Measurements from ENCODE around the gene C22orf23. TPM values are rescaled to one million over a fixed set of nuclear protein-coding genes. Genes with fewer than 3 reads are reported as not detected.
A peak's percentile ranks its signal among the peaks of the same experiment; 100 is the strongest.

C22orf23 gene
- polyA plus RNA-seq, 2 of the 4 experiments (the other 2 are of a cell fraction): 0.26 to 0.52 TPM

- Histone ChIP-seq H3K9me3 (no peaks in the 10 kb centered on the region), H3K4me1 (peaks cover 14% of the 10 kb centered on the region), H3K4me2 (no peak overlapping the region), H3K27ac (no peak overlapping the region), H3K4me3 (no peak overlapping the region)
- POLR2A ChIA-PET: interaction anchor here (1.4 kb wide), 1 partner anchor 25 kb away, joined by 5 read pairs; the partner anchor contains the start of gene MICALL1
- 95% methylated on average over 1 of the region's 2 CpGs for WGBS (ENCODE audit: missing lambda C conversion rate)
- ATAC-seq (no peak; a peak in 1 of 6 replicates), DNase-seq (ENCODE audit: low read depth in 1 of 2, low spot score in 1 of 2) (no peak), FAIRE-seq (no peak)
- CTCF ChIA-PET: interaction anchor here (0.9 to 4.0 kb wide), 10 partner anchors 14 to 113 kb away, joined by 3 to 20 read pairs (median 6); partner anchors contain the start of gene MICALL1
- TF ChIP-seq RAD21 (conservative IDR thresholded peaks at IDR 0.05 in 1 of 2, IDR thresholded peaks at IDR 0.05 in 1 of 2) (no peak), REST (IDR thresholded peaks at IDR 0.05) (no peak), ZSCAN20 (CRISPR knock-in tag; IDR thresholded peaks at IDR 0.05) (no peak), RNF2 (IDR thresholded peaks at IDR 0.05; ENCODE audit: borderline replicate concordance, low read depth) (no peak), TP53 (CRISPR knock-in tag; IDR thresholded peaks at IDR 0.05) (no peak), NPAS2 (CRISPR knock-in tag; IDR thresholded peaks at IDR 0.05; ENCODE audit: borderline replicate concordance) (no peak), CBX2 (IDR thresholded peaks at IDR 0.05; ENCODE audit: borderline replicate concordance, low read depth) (no peak), JUNB (IDR thresholded peaks at IDR 0.05) (no peak), EHF (CRISPR knock-in tag; IDR thresholded peaks at IDR 0.05) (no peak)
Measured at GRCh38 chr22:37930952-37931440, 22.4 kb downstream of the C22orf23 start.

GRCh38 chr22:37930270-37930951 lies 23.0 kb downstream of the C22orf23 start:
- FAIRE-seq: no peak
- ChIA-PET CTCF (interaction anchor here (0.6 to 4.0 kb wide), 10 partner anchors 13 to 116 kb away, joined by 3 to 20 read pairs (median 6); partner anchors contain the start of gene MICALL1), POLR2A (interaction anchor here (1.4 kb wide), 1 partner anchor 25 kb away, joined by 5 read pairs; the partner anchor contains the start of gene MICALL1)
- Histone ChIP-seq H3K27ac (no peak overlapping the region), H3K4me1 (peaks cover 14% of the 10 kb centered on the region), H3K9me3 (no peaks in the 10 kb centered on the region), H3K4me2 (no peak overlapping the region), H3K4me3 (no peak overlapping the region)
- TF ChIP-seq CHD4 (IDR thresholded peaks at IDR 0.05; ENCODE audit: borderline replicate concordance) (no peak), REST (IDR thresholded peaks at IDR 0.05) (no peak), TFCP2L1 (CRISPR knock-in tag; IDR thresholded peaks at IDR 0.05) (no peak), RARB (CRISPR knock-in tag; IDR thresholded peaks at IDR 0.05) (no peak), ZFP36 (IDR thresholded peaks at IDR 0.05; ENCODE audit: borderline replicate concordance, partially characterized antibody) (peak; percentile 72), FOSL2 (IDR thresholded peaks at IDR 0.05) (no peak), FOSL2 (CRISPR knock-in tag; IDR thresholded peaks at IDR 0.05) (no peak), TP53 (CRISPR knock-in tag; IDR thresholded peaks at IDR 0.05) (no peak), NR3C1 (IDR thresholded peaks at IDR 0.05) (no peak), KDM1A (IDR thresholded peaks at IDR 0.05; ENCODE audit: low read depth) (no peak), GATA3 (IDR thresholded peaks at IDR 0.05; ENCODE audit: borderline replicate concordance) (no peak)
- TF ChIP-seq, protein P1, sequence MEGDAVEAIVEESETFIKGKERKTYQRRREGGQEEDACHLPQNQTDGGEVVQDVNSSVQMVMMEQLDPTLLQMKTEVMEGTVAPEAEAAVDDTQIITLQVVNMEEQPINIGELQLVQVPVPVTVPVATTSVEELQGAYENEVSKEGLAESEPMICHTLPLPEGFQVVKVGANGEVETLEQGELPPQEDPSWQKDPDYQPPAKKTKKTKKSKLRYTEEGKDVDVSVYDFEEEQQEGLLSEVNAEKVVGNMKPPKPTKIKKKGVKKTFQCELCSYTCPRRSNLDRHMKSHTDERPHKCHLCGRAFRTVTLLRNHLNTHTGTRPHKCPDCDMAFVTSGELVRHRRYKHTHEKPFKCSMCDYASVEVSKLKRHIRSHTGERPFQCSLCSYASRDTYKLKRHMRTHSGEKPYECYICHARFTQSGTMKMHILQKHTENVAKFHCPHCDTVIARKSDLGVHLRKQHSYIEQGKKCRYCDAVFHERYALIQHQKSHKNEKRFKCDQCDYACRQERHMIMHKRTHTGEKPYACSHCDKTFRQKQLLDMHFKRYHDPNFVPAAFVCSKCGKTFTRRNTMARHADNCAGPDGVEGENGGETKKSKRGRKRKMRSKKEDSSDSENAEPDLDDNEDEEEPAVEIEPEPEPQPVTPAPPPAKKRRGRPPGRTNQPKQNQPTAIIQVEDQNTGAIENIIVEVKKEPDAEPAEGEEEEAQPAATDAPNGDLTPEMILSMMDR (IDR thresholded peaks at IDR 0.05): peak; percentile 37
- TF ChIP-seq, protein P2, sequence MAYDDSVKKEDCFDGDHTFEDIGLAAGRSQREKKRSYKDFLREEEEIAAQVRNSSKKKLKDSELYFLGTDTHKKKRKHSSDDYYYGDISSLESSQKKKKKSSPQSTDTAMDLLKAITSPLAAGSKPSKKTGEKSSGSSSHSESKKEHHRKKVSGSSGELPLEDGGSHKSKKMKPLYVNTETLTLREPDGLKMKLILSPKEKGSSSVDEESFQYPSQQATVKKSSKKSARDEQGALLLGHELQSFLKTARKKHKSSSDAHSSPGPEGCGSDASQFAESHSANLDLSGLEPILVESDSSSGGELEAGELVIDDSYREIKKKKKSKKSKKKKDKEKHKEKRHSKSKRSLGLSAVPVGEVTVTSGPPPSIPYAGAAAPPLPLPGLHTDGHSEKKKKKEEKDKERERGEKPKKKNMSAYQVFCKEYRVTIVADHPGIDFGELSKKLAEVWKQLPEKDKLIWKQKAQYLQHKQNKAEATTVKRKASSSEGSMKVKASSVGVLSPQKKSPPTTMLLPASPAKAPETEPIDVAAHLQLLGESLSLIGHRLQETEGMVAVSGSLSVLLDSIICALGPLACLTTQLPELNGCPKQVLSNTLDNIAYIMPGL (CRISPR knock-in tag; IDR thresholded peaks at IDR 0.05; ENCODE audit: borderline replicate concordance): no peak
- TF ChIP-seq, protein P3, sequence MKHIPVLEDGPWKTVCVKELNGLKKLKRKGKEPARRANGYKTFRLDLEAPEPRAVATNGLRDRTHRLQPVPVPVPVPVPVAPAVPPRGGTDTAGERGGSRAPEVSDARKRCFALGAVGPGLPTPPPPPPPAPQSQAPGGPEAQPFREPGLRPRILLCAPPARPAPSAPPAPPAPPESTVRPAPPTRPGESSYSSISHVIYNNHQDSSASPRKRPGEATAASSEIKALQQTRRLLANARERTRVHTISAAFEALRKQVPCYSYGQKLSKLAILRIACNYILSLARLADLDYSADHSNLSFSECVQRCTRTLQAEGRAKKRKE (CRISPR knock-in tag; IDR thresholded peaks at IDR 0.05; ENCODE audit: low read depth): no peak
- 86% methylated on average over 6 of the region's 11 CpGs for WGBS (ENCODE audit: missing lambda C conversion rate)
- peak; percentile 25 to 28 for DNase-seq (ENCODE audit: low read depth in 1 of 2, low spot score in 1 of 2)
- ATAC-seq: peak; percentile 60 to 72
